ENCODE results near the gene NUP62CL.
A peak's percentile ranks its signal among the peaks of the same experiment; 100 is the strongest.

DNA sequence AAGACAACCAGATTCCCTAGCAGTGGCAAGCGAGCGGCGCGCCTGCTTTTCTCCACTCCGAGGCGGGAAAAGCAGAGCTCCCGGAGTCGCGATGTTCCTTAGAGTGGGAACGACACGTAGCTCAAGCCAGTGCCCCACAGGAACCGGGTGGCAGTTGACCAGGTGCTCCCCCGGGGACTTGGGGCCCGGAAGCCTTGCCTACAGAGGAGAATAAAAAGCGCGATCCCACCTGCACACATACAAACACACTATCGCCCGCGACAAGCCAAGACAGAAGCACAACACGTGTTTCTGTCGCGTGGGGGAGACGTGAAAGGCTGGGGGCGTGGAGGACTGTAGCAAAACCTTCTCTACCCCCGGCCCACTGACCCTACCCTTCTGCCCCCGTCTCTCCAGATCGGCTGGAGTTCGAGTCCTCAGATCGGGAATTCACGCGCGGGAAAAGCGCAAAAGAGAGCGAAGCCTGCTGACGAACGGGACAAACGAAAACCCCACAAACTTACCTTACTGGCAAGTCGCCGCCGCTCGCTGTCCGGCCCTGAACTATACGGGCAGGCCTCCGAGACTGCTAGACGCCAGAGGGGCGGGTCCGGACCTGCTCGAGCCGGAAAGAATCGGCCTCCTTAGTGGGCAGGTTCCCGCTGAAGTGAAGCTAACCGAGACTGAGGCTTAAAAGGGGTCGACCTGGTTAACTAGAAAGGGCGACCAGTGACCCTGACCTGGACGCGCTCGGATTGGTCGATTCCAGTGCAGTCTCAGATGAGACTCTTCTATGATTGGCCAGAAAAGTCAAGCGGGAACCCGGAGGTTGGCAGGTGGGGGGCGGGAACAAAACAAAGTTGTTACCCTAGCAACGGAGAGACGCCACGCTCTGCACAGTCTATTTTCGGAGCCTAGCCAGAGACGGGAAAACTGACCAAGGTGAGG, at the start of gene NUP62CL, which contains the start of gene DNAAF6:
- no peak for TF ChIP-seq ZNF2 (tag by site-specific recombination; IDR thresholded peaks at IDR 0.05)
- no peak for TF ChIP-seq ZNF792 (tag by site-specific recombination; IDR thresholded peaks at IDR 0.05)
- TF ChIP-seq, protein P1, sequence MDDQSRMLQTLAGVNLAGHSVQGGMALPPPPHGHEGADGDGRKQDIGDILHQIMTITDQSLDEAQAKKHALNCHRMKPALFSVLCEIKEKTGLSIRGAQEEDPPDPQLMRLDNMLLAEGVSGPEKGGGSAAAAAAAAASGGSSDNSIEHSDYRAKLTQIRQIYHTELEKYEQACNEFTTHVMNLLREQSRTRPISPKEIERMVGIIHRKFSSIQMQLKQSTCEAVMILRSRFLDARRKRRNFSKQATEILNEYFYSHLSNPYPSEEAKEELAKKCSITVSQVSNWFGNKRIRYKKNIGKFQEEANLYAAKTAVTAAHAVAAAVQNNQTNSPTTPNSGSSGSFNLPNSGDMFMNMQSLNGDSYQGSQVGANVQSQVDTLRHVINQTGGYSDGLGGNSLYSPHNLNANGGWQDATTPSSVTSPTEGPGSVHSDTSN (CRISPR knock-in tag; IDR thresholded peaks at IDR 0.05) = no peak
- TF ChIP-seq, protein P2, sequence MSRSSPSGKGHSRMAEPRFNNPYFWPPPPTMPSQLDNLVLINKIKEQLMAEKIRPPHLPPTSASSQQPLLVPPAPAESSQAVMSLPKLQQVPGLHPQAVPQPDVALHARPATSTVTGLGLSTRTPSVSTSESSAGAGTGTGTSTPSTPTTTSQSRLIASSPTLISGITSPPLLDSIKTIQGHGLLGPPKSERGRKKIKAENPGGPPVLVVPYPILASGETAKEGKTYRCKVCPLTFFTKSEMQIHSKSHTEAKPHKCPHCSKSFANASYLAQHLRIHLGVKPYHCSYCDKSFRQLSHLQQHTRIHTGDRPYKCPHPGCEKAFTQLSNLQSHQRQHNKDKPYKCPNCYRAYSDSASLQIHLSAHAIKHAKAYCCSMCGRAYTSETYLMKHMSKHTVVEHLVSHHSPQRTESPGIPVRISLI (tag by site-specific recombination; IDR thresholded peaks at IDR 0.05) = no peak
- TF ChIP-seq, protein P3, sequence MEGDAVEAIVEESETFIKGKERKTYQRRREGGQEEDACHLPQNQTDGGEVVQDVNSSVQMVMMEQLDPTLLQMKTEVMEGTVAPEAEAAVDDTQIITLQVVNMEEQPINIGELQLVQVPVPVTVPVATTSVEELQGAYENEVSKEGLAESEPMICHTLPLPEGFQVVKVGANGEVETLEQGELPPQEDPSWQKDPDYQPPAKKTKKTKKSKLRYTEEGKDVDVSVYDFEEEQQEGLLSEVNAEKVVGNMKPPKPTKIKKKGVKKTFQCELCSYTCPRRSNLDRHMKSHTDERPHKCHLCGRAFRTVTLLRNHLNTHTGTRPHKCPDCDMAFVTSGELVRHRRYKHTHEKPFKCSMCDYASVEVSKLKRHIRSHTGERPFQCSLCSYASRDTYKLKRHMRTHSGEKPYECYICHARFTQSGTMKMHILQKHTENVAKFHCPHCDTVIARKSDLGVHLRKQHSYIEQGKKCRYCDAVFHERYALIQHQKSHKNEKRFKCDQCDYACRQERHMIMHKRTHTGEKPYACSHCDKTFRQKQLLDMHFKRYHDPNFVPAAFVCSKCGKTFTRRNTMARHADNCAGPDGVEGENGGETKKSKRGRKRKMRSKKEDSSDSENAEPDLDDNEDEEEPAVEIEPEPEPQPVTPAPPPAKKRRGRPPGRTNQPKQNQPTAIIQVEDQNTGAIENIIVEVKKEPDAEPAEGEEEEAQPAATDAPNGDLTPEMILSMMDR (tag by site-specific recombination; IDR thresholded peaks at IDR 0.05) = no peak
- no peak for TF ChIP-seq ZNF184 (tag by site-specific recombination; IDR thresholded peaks at IDR 0.05)
- TF ChIP-seq, protein P4, sequence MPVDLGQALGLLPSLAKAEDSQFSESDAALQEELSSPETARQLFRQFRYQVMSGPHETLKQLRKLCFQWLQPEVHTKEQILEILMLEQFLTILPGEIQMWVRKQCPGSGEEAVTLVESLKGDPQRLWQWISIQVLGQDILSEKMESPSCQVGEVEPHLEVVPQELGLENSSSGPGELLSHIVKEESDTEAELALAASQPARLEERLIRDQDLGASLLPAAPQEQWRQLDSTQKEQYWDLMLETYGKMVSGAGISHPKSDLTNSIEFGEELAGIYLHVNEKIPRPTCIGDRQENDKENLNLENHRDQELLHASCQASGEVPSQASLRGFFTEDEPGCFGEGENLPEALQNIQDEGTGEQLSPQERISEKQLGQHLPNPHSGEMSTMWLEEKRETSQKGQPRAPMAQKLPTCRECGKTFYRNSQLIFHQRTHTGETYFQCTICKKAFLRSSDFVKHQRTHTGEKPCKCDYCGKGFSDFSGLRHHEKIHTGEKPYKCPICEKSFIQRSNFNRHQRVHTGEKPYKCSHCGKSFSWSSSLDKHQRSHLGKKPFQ (tag by site-specific recombination; IDR thresholded peaks at IDR 0.05) = no peak
- TF ChIP-seq, protein P5, sequence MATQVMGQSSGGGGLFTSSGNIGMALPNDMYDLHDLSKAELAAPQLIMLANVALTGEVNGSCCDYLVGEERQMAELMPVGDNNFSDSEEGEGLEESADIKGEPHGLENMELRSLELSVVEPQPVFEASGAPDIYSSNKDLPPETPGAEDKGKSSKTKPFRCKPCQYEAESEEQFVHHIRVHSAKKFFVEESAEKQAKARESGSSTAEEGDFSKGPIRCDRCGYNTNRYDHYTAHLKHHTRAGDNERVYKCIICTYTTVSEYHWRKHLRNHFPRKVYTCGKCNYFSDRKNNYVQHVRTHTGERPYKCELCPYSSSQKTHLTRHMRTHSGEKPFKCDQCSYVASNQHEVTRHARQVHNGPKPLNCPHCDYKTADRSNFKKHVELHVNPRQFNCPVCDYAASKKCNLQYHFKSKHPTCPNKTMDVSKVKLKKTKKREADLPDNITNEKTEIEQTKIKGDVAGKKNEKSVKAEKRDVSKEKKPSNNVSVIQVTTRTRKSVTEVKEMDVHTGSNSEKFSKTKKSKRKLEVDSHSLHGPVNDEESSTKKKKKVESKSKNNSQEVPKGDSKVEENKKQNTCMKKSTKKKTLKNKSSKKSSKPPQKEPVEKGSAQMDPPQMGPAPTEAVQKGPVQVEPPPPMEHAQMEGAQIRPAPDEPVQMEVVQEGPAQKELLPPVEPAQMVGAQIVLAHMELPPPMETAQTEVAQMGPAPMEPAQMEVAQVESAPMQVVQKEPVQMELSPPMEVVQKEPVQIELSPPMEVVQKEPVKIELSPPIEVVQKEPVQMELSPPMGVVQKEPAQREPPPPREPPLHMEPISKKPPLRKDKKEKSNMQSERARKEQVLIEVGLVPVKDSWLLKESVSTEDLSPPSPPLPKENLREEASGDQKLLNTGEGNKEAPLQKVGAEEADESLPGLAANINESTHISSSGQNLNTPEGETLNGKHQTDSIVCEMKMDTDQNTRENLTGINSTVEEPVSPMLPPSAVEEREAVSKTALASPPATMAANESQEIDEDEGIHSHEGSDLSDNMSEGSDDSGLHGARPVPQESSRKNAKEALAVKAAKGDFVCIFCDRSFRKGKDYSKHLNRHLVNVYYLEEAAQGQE (tag by site-specific recombination; IDR thresholded peaks at IDR 0.05) = peak; percentile 40; the same call in 1 of the 2 replicates
- no peak for TF ChIP-seq GLIS2 (tag by site-specific recombination; IDR thresholded peaks at IDR 0.05)
- TF ChIP-seq ZNF549 (tag by site-specific recombination; IDR thresholded peaks at IDR 0.05) = no peak
- TF ChIP-seq ZNF629 (tag by site-specific recombination; IDR thresholded peaks at IDR 0.05) = no peak
- TF ChIP-seq ZNF571 (tag by site-specific recombination; IDR thresholded peaks at IDR 0.05) = no peak
- TF ChIP-seq, protein P6, sequence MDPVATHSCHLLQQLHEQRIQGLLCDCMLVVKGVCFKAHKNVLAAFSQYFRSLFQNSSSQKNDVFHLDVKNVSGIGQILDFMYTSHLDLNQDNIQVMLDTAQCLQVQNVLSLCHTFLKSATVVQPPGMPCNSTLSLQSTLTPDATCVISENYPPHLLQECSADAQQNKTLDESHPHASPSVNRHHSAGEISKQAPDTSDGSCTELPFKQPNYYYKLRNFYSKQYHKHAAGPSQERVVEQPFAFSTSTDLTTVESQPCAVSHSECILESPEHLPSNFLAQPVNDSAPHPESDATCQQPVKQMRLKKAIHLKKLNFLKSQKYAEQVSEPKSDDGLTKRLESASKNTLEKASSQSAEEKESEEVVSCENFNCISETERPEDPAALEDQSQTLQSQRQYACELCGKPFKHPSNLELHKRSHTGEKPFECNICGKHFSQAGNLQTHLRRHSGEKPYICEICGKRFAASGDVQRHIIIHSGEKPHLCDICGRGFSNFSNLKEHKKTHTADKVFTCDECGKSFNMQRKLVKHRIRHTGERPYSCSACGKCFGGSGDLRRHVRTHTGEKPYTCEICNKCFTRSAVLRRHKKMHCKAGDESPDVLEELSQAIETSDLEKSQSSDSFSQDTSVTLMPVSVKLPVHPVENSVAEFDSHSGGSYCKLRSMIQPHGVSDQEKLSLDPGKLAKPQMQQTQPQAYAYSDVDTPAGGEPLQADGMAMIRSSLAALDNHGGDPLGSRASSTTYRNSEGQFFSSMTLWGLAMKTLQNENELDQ (tag by site-specific recombination; IDR thresholded peaks at IDR 0.05; ENCODE audit: low read depth) = no peak
- TF ChIP-seq ZNF114 (tag by site-specific recombination; IDR thresholded peaks at IDR 0.05) = no peak

All from HEK293 (cell line).